ENCODE measurements around the gene ACTG2. TPM values are rescaled to one million over a fixed set of nuclear protein-coding genes. Genes with fewer than 3 reads are reported as not detected.
A peak's percentile ranks its signal among the peaks of the same experiment; 100 is the strongest.

The ACTG2 gene
- total RNA-seq, 4 donors from 2014 or later = 2,261 to 5,929 (median 3,123) TPM

DNA sequence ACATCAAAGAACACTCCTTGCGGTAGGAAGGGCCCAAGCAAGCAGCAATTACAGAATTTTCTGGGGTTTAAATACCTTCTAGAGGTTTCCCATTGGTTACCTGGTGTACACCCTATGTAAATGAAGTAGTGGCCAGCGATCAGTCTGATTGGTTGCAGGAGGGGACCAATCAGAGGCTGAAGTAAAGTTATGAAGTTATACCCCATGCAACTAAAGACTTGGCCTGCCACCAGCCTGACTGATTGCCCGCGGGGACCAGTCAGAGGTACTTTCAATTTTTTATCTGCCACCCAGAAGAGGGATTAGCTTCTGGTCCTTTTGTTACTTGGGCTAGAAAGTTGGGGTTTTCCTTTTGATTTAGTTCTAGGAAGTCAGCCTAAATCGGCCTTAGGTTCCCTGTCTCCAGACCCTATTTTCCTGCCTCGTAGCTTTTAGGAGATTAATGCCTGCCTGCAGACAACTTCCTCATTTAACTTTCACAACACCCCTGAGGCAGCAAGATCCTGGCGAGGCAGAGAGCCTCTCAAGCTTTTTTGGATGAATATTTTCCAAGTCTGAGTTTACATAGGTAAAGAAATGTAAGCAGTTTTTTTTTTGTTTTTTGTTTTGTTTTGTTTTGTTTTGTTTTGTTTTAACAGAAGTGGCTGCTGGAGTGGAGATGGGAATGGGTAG lies 32.4 kb downstream of the ACTG2 start:
- no peaks in the 10 kb centered on the region for H3K9me3 ChIP-seq
- no peak overlapping the region for H3K4me3 ChIP-seq

DNA sequence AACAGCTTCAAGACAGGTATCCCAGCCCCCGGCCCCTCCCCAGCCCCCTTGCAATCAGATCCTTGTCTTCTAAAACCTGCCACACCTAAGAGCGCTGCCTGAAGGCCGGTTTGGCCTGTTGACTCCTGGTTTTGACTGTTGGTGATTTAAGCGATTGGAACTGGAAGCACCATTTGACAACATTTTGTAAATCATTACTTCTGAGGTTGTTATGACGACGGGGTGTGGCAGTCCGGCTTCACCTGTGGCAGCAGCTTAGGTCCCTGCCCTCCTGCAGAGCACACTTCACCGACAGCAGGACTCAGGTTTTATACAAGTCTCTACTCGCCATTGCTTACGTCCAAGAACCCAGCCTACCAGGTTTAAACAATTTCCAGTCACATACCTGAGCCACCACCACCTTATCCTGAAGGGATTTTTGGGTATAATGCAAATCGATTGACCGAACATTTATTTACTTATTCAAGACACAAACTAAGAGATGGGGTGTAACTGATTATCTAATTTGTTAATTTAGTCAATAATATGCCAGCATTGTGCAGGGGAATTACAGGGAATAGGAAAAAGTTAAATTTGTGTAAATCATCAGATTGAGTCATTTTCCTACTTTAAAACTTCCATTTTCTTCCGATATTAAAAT lies 33.2 kb downstream of the ACTG2 start:
- H3K27ac ChIP-seq = peak overlapping the region in 3 of 4 donors; percentile 95 to 98 (median 96)

More for the DNA sequence above, 32.4 kb downstream of the ACTG2 start:
- ATAC-seq = no peak
- no peaks in the 10 kb centered on the region for H3K27me3 ChIP-seq
- H3K27ac ChIP-seq = no peak overlapping the region
- H3K4me1 ChIP-seq = peaks cover 6 to 45% (median 11%) of the 10 kb centered on the region in 3 donors
- WGBS, 2 donors (ENCODE audit: low coverage in 1 of 2) = 78 to 85% methylated on average over 6 to 7 of the region's 7 CpGs
- no peaks in the 10 kb centered on the region for H3K36me3 ChIP-seq
- TF ChIP-seq, protein P1, sequence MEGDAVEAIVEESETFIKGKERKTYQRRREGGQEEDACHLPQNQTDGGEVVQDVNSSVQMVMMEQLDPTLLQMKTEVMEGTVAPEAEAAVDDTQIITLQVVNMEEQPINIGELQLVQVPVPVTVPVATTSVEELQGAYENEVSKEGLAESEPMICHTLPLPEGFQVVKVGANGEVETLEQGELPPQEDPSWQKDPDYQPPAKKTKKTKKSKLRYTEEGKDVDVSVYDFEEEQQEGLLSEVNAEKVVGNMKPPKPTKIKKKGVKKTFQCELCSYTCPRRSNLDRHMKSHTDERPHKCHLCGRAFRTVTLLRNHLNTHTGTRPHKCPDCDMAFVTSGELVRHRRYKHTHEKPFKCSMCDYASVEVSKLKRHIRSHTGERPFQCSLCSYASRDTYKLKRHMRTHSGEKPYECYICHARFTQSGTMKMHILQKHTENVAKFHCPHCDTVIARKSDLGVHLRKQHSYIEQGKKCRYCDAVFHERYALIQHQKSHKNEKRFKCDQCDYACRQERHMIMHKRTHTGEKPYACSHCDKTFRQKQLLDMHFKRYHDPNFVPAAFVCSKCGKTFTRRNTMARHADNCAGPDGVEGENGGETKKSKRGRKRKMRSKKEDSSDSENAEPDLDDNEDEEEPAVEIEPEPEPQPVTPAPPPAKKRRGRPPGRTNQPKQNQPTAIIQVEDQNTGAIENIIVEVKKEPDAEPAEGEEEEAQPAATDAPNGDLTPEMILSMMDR (IDR thresholded peaks at IDR 0.05) = no peak
- no peak for TF ChIP-seq EP300 (IDR thresholded peaks at IDR 0.05)
- TF ChIP-seq POLR2AphosphoS5 (IDR thresholded peaks at IDR 0.05) = no peak
- no peak for TF ChIP-seq POLR2A (IDR thresholded peaks at IDR 0.05)

DNA sequence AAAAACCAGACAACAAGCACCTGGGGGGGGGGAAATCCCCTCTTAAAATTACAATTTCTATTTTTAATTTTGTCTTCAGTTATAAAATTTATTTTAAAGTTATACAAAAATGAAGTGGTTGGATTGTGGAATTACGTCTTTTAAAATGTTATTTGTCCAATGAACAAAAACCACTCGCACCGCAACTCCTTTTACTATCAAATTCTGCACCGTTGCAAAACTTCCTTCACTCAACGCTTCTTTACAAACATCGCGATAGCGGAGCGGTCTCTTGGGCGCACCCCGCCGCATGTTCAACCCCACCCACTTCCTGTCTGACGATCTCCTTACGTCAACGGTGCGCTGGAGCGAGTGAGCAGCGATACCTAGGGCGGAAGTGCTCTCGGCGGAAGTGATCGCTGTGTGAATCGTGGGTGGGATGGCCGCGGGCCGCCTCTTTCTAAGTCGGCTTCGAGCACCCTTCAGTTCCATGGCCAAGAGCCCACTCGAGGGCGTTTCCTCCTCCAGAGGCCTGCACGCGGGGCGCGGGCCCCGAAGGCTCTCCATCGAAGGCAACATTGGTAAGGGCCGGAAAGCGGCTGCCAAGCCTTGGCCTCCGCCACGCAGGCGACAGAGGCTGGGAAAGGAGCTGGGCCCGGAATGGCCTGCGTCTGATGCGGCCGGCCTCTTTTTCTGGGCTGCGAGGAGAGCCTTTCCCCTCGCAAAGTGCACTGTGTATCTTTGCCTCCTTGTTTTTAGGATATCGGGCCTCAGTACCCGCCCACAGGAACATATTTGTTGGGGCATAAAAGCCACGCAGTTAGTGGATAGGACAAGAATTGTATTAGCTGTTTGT lies 33.9 kb downstream of the ACTG2 start, which contains the start of gene DGUOK:
DGUOK (plus strand) TSS at position 388 of the 835 bp plus-strand sequence; CDS start at position 419, 31 bp downstream.
- Histone ChIP-seq H3K36me3 (peaks cover 0 to 3% of the 10 kb centered on the region in 2 donors), H3K9me3 (no peaks in the 10 kb centered on the region), H3K27me3 (no peaks in the 10 kb centered on the region), H3K27ac (peak within 1 kb of the TSS; percentile 90 to 98 (median 96)), H3K4me3 (peak within 1 kb of the TSS; percentile 69 to 81), H3K4me1 (peaks cover 6 to 51% (median 11%) of the 10 kb centered on the region in 3 donors)
- TF ChIP-seq EP300 (IDR thresholded peaks at IDR 0.05) (no peak), POLR2AphosphoS5 (IDR thresholded peaks at IDR 0.05) (peak; percentile 97), POLR2A (IDR thresholded peaks at IDR 0.05) (peak; percentile 89 to 90)
- TF ChIP-seq, protein P1 (IDR thresholded peaks at IDR 0.05) = no peak
- ATAC-seq = peak; percentile 100
- WGBS, 2 donors (ENCODE audit: low coverage in 1 of 2) = 1% methylated on average over 20 to 26 of the region's 50 CpGs

More for the DNA sequence above, 33.2 kb downstream of the ACTG2 start:
- 69 to 73% methylated on average over 12 to 13 of the region's 13 CpGs for WGBS, 2 donors (ENCODE audit: low coverage in 1 of 2)
- no peak for ATAC-seq
- no peak for TF ChIP-seq POLR2AphosphoS5 (IDR thresholded peaks at IDR 0.05)
- TF ChIP-seq POLR2A (IDR thresholded peaks at IDR 0.05) = no peak
- TF ChIP-seq, protein P1 (IDR thresholded peaks at IDR 0.05) = no peak
- peaks cover 6 to 48% (median 11%) of the 10 kb centered on the region in 3 donors for H3K4me1 ChIP-seq
- H3K27me3 ChIP-seq = no peaks in the 10 kb centered on the region
- peak overlapping the region; percentile 69 to 81 for H3K4me3 ChIP-seq
- H3K36me3 ChIP-seq = peaks cover 0 to 1% of the 10 kb centered on the region in 2 donors
- no peaks in the 10 kb centered on the region for H3K9me3 ChIP-seq

DNA sequence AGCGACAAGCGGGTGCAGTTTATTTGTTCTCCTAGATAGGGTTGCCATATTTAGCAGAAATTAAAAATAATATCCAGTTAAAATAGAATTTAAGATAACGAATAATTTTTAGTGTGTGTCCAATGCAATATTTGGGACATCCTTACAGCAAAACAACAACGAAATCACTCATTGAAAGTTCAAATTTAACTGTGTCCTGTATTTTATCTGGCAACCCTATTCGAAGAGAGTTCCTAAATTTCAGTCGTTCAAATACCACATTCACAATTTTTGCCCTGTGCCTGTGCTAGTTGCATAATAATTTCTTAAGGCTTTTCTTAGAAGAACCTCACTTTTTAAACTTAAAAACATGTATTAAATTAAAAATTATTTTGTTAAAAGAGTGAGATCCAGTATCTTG lies 34.5 kb downstream of the ACTG2 start:
- WGBS, 2 donors (ENCODE audit: low coverage in 1 of 2) = 11 to 17% methylated on average over 6 of the region's 6 CpGs
- Histone ChIP-seq H3K9me3 (no peaks in the 10 kb centered on the region), H3K4me3 (peak overlapping the region; percentile 69 to 81), H3K4me1 (peaks cover 6 to 58% (median 11%) of the 10 kb centered on the region in 3 donors), H3K36me3 (peaks cover 0 to 6% of the 10 kb centered on the region in 2 donors), H3K27me3 (no peaks in the 10 kb centered on the region), H3K27ac (peak overlapping the region; percentile 90 to 98 (median 96))
- TF ChIP-seq POLR2AphosphoS5 (IDR thresholded peaks at IDR 0.05) (no peak), EP300 (IDR thresholded peaks at IDR 0.05) (no peak), POLR2A (IDR thresholded peaks at IDR 0.05) (no peak)
- TF ChIP-seq, protein P1 (IDR thresholded peaks at IDR 0.05) = no peak
- no peak for ATAC-seq

All from gastroesophageal sphincter (tissue), 4 donors.